CD4-positive, alpha-beta T cell treated with Interleukin-4 for 4 hours (primary cell): Measurements from ENCODE around the gene ENTPD6.
"Not testable (repeated sequence)": the region's sequence is repeated elsewhere in the genome, so short reads cannot be mapped to it uniquely, and the experiment has no call there.

ENCODE experiments used
- DNase-seq: peaks from one replicate; pipeline ENCODE4 v3.0.0-alpha.2; 2020

ENTPD6 gene

DNA sequence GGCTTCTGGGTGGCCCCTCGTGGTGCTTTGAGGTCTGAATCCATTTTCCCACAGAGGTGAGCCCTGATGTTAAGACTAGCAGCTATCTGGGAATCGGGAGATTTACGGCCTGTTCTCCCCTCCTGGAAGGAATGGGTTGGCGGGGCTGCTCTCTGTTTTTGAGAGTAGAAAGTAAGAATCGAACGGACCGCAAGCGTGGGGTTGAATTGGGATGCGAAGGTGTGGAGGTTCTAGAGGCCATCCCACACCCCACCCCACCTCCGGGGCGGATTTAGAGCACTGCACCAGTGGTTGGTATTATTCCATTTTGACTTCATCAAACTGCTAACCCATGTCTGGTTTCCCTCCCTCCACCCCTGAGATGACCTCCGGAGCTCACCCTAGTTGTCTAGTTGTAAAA is 63.8 kb downstream of the ENTPD6 start:
- no peak for DNase-seq

- no peak for DNase-seq
Measured at GRCh38 chr20:25259788-25260254, 64.3 kb downstream of the ENTPD6 start.

DNA sequence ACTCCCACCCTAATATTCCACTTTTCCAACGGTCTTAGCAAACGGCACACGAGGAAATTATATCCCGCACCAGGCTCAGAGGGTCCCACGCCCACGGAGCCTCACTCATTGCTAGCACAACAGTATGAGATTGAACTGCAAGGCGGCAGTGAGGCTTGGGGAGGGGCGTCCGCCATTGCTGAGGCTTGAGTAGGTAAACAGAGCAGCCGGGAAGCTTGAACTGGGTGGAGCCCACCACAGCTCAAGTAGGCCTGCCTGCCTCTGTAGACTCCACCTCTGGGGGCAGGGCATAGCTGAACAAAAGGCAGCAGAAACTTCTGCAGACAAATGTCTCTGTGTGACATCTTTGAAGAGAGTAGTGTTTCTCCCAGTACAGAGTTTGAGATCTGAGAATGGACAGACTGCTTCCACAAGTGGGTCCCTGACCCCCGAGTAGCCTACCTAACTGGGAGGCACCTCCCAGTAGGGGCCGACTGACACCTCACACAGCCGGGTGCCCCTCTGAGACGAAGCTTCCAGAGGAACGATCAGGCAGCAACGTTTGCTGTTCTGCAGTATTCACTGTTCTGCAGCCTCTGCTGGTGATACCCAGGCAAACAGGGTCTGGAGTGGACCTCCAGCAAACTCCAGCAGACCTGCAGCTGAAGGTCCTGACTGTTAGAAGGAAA is 65.4 kb downstream of the ENTPD6 start:
- not testable (repeated sequence) for DNase-seq

DNA sequence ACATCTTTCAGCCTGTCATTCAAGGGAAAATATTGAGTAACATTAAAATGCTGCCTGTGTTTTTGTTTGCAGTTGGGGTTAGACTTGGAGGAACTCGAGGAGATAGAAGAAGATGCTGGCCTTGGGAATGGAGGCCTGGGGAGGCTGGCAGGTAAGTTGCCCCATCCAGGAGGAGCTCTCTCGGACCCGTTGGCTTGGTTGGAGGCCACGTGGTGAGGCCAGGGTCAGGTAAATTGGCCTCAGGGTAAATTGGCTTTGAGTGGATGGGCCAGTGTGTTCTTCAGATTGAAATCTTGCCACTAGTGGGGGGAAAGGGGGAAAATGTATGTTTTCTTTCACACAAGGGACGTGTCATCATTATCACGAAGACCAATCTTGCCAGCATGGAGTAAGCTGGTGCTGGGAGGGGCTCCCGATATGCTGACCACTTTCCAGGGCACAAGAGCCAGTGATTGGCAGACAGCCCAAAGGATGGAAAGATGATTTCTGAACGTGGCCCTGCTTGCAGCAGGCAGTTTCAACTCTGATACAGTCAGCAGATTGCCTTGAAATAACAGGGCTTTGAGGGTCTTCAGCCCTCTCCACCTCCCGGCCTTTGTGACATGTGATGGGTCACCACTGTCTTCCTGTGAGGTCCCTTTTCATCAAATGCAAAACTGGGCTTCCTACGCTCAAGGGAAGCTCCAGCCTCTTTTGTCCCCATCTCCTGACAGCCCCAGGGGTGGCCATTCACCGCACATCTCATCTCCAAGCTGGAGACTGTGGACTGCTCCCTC is 73.7 kb downstream of the ENTPD6 start:
- no peak for DNase-seq

DNA sequence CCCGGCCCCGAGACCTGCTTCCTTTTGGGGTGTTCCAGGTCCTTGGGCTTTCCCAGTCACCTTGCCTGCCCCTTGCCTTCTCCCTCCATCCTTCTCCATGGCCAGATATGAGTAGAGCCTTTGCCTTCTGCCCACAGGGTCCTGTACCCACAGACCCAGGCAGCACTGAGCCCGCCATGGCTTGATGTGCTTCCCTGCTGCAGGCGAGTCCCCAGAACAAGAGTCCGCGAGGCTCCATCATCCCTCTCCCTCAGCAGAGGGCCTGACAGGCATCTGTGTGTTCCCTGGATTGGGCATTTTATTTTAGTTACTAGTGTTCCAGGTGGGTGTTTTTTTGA is 74.3 kb downstream of the ENTPD6 start:
- DNase-seq: no peak

GRCh38 chr20:25270829-25271251 is 75.3 kb downstream of the ENTPD6 start:
- no peak for DNase-seq

GRCh38 chr20:25271486-25272222 is 76.1 kb downstream of the ENTPD6 start:
- DNase-seq: no peak

- DNase-seq: no peak
Measured at GRCh38 chr20:25272223-25273000, 76.9 kb downstream of the ENTPD6 start.

- DNase-seq: no peak
Measured at GRCh38 chr20:25273046-25273445, 77.5 kb downstream of the ENTPD6 start.

- no peak for DNase-seq
Measured at GRCh38 chr20:25273541-25274358, 78.2 kb downstream of the ENTPD6 start.

DNA sequence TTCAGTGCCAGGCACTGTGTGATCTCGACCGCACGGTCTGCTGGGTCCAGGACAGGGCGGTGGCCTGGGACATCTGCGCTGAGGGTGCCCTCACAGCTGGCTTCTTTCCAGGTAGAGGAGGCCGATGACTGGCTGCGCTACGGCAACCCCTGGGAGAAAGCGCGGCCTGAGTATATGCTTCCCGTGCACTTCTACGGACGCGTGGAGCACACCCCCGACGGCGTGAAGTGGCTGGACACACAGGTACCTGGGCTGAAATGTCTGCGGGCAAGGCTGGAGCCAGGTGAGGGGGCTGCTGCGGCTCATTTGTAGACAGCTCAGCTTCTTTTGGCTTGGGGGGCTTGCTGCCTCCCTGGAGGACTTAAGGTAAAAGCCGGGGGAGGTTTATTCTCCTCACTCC is 79.0 kb downstream of the ENTPD6 start:
- no peak for DNase-seq

DNA sequence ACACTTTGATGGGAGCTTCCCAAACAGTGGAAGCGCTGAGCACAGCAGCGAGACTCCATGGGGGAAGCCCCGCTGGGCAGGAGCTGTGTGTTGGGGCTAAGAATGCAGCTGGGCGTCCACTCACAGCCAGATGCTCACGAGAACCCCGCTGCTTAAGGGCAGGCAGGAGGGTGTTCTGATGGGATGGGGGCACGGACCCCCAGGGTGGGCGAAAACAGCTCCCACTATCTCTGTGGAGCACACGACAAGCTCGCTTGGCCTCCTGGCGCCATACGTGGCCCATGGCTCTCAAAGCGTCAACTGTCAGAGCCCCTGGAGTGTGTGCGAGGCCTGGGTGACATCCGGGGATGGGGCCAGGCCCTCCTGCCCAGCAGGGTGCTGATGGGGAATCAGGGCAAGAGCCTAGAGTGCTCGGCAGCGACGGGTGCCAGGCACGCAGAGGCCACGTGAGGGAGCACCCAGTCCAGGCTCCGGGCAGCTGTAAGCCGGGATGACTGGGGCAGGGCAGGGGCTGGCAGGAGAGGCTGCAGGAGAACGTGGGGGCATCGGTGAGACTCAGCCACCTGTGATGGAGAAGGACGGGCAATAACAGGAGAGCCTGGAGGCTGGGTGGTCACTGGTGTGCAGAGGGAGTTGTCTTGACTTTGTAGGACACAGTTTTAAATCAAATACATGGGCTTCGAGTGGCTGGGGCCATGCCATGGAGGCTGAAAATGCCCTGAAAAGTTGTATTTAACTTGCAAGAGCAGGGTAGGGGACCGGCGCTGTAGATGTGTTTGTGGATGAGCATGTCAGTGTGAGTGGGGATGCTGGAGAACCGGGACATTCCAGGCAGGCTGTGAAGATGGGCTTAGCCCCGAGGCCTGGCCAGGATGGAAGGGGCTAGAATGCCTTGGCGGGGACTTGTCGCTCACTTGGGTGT is 79.6 kb downstream of the ENTPD6 start:
- DNase-seq: no peak

DNA sequence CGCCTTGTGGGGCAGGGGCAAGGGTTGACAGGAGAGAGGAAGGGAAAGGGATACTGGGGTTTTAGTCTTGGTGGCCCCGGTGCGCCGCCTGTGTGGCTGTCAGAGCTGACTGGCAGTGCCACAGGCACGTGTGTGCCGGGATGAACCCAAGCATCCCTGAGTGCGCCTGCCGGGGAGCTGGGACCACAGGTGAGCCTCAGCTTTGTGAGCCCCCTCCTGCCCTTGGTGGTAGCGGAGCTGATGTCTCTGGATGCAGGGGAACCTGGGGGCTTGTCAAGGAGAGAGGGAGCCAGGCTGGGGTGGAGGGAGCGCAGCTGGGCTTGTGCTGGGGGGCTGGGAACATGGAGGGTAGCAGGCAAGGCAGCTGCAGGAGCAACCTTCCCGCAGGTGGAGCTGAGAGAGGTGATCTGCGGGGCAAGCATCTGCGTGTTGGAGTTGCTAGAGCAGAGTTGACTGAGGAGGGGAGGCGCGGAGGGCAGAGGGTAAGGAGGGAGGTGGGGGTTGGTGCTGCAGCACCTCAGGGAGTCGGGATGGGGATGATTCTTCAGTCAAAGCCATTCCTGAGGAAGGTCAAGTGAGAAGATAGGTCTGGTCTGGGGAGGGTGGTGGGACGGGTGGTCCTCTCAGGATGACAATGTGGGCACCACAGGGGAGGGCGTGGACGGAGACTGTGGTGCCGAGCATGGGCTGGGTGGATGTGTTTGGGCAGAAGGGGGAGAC is 80.5 kb downstream of the ENTPD6 start:
- no peak for DNase-seq
